ENCODE data around the gene CAPRIN1. TPM values are rescaled to one million over a fixed set of nuclear protein-coding genes. Genes with fewer than 3 reads are reported as not detected.
A peak's percentile ranks its signal among the peaks of the same experiment; 100 is the strongest.

The CAPRIN1 gene
- total and polyA plus RNA-seq, 10 of the 15 experiments (the other 5 are each of a cell fraction or from before 2014, with no cell fraction given): 50.4 to 228 (median 191) TPM

GRCh38 chr11:34049028-34049427 is 2.5 kb upstream of the CAPRIN1 start:
- no peak for FAIRE-seq
- POLR2A ChIA-PET: interaction anchor here (0.9 kb wide), 1 partner anchor 17 kb away, joined by 3 read pairs; no protein-coding TSS in a partner anchor
- Histone ChIP-seq H3K79me2 (ENCODE audit: control insufficient read depth, insufficient read depth, low read length) (peaks cover 21% of the 10 kb centered on the region), H3K27ac (ENCODE audit: control insufficient read depth, insufficient read depth) (no peak overlapping the region), H3K4me3 (no peak overlapping the region), H3K36me3 (ENCODE audit: control insufficient read depth in 2 of 2, insufficient read depth in 2 of 2, low read length in 1 of 2) (no peaks in the 10 kb centered on the region), H2AFZ (ENCODE audit: control insufficient read depth, low read depth, low read length) (no peak overlapping the region), H3K4me1 (ENCODE audit: control insufficient read depth, insufficient read depth, low read length) (no peaks in the 10 kb centered on the region), H3K27me3 (replicated peaks in 1 of 2; ENCODE audit: control insufficient read depth in 2 of 2, insufficient read depth in 2 of 2, low read length in 1 of 2) (no peaks in the 10 kb centered on the region), H3K9me3 (replicated peaks; ENCODE audit: control insufficient read depth, insufficient read depth, low read length) (no peaks in the 10 kb centered on the region), H3K9ac (ENCODE audit: control insufficient read depth, insufficient read depth, low read length) (no peak overlapping the region), H4K20me1 (ENCODE audit: control insufficient read depth, insufficient read depth) (no peaks in the 10 kb centered on the region), H3K4me2 (ENCODE audit: control insufficient read depth, insufficient read depth) (no peak overlapping the region)
- intact Hi-C loops (cut with micrococcal nuclease; ENCODE audit: unreplicated experiment) (no loop called here), in situ Hi-C loops (cut with MboI) (no loop called here)
- BruUV-seq (replicated peaks): no TSS peak
- 98% methylated on average over 4 of the region's 4 CpGs for WGBS (ENCODE audit: insufficient coverage, insufficient replicate concordance, low lambda C conversion rate, missing lambda C conversion rate)
- no peak for ATAC-seq
- CTCF ChIA-PET: interaction anchor here (0.8 kb wide), 1 partner anchor 56 kb away, joined by 3 read pairs; the partner anchor contains the start of gene NAT10
- no peak for DNase-seq (ENCODE audit: low read depth, low spot score)
- TF ChIP-seq MYC (IDR thresholded peaks at IDR 0.05; ENCODE audit: insufficient read depth, insufficient read length, insufficient replicate concordance, low read length, severe bottlenecking): no peak
- TF ChIP-seq SMAD1 (IDR thresholded peaks at IDR 0.05; ENCODE audit: low read depth, partially characterized antibody): no peak
- TF ChIP-seq NFYB (IDR thresholded peaks at IDR 0.05; ENCODE audit: insufficient read depth, low read depth, low read length): 0 out of 2 replicates have a peak, but pooled peaks have one; percentile 31
- SMC1A ChIA-PET (ENCODE audit: uncharacterized antibody, unreplicated experiment): interaction anchor here (0.8 to 3.9 kb wide), 5 partner anchors 9 to 58 kb away, joined by 5 to 18 read pairs (median 8); no protein-coding TSS in a partner anchor
- RAD21 ChIA-PET (ENCODE audit: unreplicated experiment): interaction anchor here (1.6 kb wide), 1 partner anchor 52 kb away, joined by 5 read pairs; no protein-coding TSS in a partner anchor

GRCh38 chr11:34050581-34051348 is 766 bp upstream of the CAPRIN1 start:
- DNase-seq (ENCODE audit: low read depth, low spot score) (no peak), FAIRE-seq (no peak), ATAC-seq (peak; percentile 6)
- no peaks in the 10 kb centered on the region for H3K9me3 ChIP-seq (replicated peaks; ENCODE audit: control insufficient read depth, insufficient read depth, low read length)
- POLR2A ChIA-PET: interaction anchor here (0.6 to 2.4 kb wide), 4 partner anchors 37 to 562 kb away, joined by 3 to 14 read pairs (median 4); partner anchors contain the start of gene NAT10
- no peaks in the 10 kb centered on the region; a peak in 1 of 4 replicates for H3K36me3 ChIP-seq (ENCODE audit: control insufficient read depth in 2 of 2, insufficient read depth in 2 of 2, low read length in 1 of 2)
- RAD21 ChIA-PET (ENCODE audit: unreplicated experiment): interaction anchor here (0.8 to 1.9 kb wide), 8 partner anchors 9 to 307 kb away, joined by 3 to 8 read pairs (median 4); partner anchors contain the start of genes ABTB2 and NAT10
- H4K20me1 ChIP-seq (ENCODE audit: control insufficient read depth, insufficient read depth): no peaks in the 10 kb centered on the region; the same call in 1 of the 2 replicates
- TSS peak; percentile 78 for BruUV-seq (replicated peaks)
- CTCF ChIA-PET: interaction anchor here (0.6 to 1.2 kb wide), 5 partner anchors 11 to 227 kb away, joined by 3 to 5 read pairs (median 3); partner anchors contain the start of gene NAT10
- H3K79me2 ChIP-seq (ENCODE audit: control insufficient read depth, insufficient read depth, low read length): peaks cover 38% of the 10 kb centered on the region
- H3K4me2 ChIP-seq (ENCODE audit: control insufficient read depth, insufficient read depth): peak overlapping the region; percentile 65
- peak overlapping the region; percentile 53 for H2AFZ ChIP-seq (ENCODE audit: control insufficient read depth, low read depth, low read length)
- H3K4me3 ChIP-seq: peak overlapping the region; percentile 86
- H3K27me3 ChIP-seq (replicated peaks in 1 of 2; ENCODE audit: control insufficient read depth in 2 of 2, insufficient read depth in 2 of 2, low read length in 1 of 2): no peaks in the 10 kb centered on the region
- no peaks in the 10 kb centered on the region; the same call in 1 of the 2 replicates for H3K4me1 ChIP-seq (ENCODE audit: control insufficient read depth, insufficient read depth, low read length)
- in situ Hi-C loops (cut with MboI): no loop called here
- H3K27ac ChIP-seq (ENCODE audit: control insufficient read depth, insufficient read depth): peak overlapping the region; percentile 91
- SMC1A ChIA-PET (ENCODE audit: uncharacterized antibody, unreplicated experiment): interaction anchor here (0.8 to 3.9 kb wide), 12 partner anchors 9 to 158 kb away, joined by 3 to 18 read pairs (median 3); no protein-coding TSS in a partner anchor
- peak overlapping the region; percentile 63 for H3K9ac ChIP-seq (ENCODE audit: control insufficient read depth, insufficient read depth, low read length)
- WGBS (ENCODE audit: insufficient coverage, insufficient replicate concordance, low lambda C conversion rate, missing lambda C conversion rate): 8% methylated on average over 14 of the region's 14 CpGs
- intact Hi-C loops (cut with micrococcal nuclease; ENCODE audit: unreplicated experiment): loop anchor here (1.0 to 10.0 kb wide), 4 partner anchors 49 to 666 kb away; partner anchors contain the start of genes ABTB2 and NAT10
- TF ChIP-seq CBX5 (IDR thresholded peaks at IDR 0.05; ENCODE audit: low read depth) (no peak), SMAD1 (IDR thresholded peaks at IDR 0.05; ENCODE audit: low read depth, partially characterized antibody) (no peak)
- TF ChIP-seq, protein P1, sequence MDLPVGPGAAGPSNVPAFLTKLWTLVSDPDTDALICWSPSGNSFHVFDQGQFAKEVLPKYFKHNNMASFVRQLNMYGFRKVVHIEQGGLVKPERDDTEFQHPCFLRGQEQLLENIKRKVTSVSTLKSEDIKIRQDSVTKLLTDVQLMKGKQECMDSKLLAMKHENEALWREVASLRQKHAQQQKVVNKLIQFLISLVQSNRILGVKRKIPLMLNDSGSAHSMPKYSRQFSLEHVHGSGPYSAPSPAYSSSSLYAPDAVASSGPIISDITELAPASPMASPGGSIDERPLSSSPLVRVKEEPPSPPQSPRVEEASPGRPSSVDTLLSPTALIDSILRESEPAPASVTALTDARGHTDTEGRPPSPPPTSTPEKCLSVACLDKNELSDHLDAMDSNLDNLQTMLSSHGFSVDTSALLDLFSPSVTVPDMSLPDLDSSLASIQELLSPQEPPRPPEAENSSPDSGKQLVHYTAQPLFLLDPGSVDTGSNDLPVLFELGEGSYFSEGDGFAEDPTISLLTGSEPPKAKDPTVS (IDR thresholded peaks at IDR 0.05; ENCODE audit: low read depth, low read length): no peak
- TF ChIP-seq, protein P2, sequence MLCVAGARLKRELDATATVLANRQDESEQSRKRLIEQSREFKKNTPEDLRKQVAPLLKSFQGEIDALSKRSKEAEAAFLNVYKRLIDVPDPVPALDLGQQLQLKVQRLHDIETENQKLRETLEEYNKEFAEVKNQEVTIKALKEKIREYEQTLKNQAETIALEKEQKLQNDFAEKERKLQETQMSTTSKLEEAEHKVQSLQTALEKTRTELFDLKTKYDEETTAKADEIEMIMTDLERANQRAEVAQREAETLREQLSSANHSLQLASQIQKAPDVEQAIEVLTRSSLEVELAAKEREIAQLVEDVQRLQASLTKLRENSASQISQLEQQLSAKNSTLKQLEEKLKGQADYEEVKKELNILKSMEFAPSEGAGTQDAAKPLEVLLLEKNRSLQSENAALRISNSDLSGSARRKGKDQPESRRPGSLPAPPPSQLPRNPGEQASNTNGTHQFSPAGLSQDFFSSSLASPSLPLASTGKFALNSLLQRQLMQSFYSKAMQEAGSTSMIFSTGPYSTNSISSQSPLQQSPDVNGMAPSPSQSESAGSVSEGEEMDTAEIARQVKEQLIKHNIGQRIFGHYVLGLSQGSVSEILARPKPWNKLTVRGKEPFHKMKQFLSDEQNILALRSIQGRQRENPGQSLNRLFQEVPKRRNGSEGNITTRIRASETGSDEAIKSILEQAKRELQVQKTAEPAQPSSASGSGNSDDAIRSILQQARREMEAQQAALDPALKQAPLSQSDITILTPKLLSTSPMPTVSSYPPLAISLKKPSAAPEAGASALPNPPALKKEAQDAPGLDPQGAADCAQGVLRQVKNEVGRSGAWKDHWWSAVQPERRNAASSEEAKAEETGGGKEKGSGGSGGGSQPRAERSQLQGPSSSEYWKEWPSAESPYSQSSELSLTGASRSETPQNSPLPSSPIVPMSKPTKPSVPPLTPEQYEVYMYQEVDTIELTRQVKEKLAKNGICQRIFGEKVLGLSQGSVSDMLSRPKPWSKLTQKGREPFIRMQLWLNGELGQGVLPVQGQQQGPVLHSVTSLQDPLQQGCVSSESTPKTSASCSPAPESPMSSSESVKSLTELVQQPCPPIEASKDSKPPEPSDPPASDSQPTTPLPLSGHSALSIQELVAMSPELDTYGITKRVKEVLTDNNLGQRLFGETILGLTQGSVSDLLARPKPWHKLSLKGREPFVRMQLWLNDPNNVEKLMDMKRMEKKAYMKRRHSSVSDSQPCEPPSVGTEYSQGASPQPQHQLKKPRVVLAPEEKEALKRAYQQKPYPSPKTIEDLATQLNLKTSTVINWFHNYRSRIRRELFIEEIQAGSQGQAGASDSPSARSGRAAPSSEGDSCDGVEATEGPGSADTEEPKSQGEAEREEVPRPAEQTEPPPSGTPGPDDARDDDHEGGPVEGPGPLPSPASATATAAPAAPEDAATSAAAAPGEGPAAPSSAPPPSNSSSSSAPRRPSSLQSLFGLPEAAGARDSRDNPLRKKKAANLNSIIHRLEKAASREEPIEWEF (IDR thresholded peaks at IDR 0.05; ENCODE audit: insufficient replicate concordance, low read depth, low read length): no peak

Measured in GM12878 (cell line).